Measurements from ENCODE around the gene ABT1. TPM values are rescaled to one million over a fixed set of nuclear protein-coding genes. Genes with fewer than 3 reads are reported as not detected.

Gene ABT1
- total and polyA plus RNA-seq, 2 experiments from 2014 or later = 23.4 to 32.1 TPM

GRCh38 chr6:26576929-26577719, 19.6 kb upstream of the ABT1 start:
- 1% methylated on average over 31 of the region's 31 CpGs for WGBS (ENCODE audit: low lambda C conversion rate, missing lambda C conversion rate)
- Histone ChIP-seq H4K20me1 (ENCODE audit: insufficient read depth, poor library complexity, severe bottlenecking) (no peaks in the 10 kb centered on the region), H3K4me1 (ENCODE audit: insufficient read depth) (no peaks in the 10 kb centered on the region), H3K27ac (no peak overlapping the region), H3K9me3 (ENCODE audit: low read depth) (no peaks in the 10 kb centered on the region), H3K79me2 (no peaks in the 10 kb centered on the region), H3K36me3 (replicated peaks; ENCODE audit: insufficient read depth, low read depth) (no peaks in the 10 kb centered on the region), H3K4me3 (peak overlapping the region; percentile 18), H3K27me3 (peaks cover 5% of the 10 kb centered on the region), H2AFZ (peak overlapping the region; percentile 29), H3K4me2 (peak overlapping the region; percentile 74), H3K9me2 (replicated peaks; ENCODE audit: insufficient read depth) (no peaks in the 10 kb centered on the region)
- TF ChIP-seq EZH2phosphoT487 (IDR thresholded peaks at IDR 0.05; ENCODE audit: low read depth, severe bottlenecking, unreplicated experiment) (no peak), EZH2 (IDR thresholded peaks at IDR 0.05; ENCODE audit: borderline replicate concordance) (no peak), CTCF (IDR thresholded peaks at IDR 0.05; ENCODE audit: poor library complexity) (no peak)
- peak; percentile 69 for DNase-seq (ENCODE audit: low spot score)

- H3K36me3 ChIP-seq (replicated peaks; ENCODE audit: insufficient read depth, low read depth) = no peaks in the 10 kb centered on the region
- H3K79me2 ChIP-seq = no peaks in the 10 kb centered on the region
- no peaks in the 10 kb centered on the region for H4K20me1 ChIP-seq (ENCODE audit: insufficient read depth, poor library complexity, severe bottlenecking)
- no peaks in the 10 kb centered on the region for H3K9me2 ChIP-seq (replicated peaks; ENCODE audit: insufficient read depth)
- H3K27me3 ChIP-seq = peaks cover 7% of the 10 kb centered on the region
- H3K4me1 ChIP-seq (ENCODE audit: insufficient read depth) = no peaks in the 10 kb centered on the region
- H3K4me2 ChIP-seq = peak overlapping the region; percentile 74
- WGBS (ENCODE audit: low lambda C conversion rate, missing lambda C conversion rate) = 9% methylated on average over 17 of the region's 17 CpGs
- no peak overlapping the region for H3K27ac ChIP-seq
- H3K9me3 ChIP-seq (ENCODE audit: low read depth) = no peaks in the 10 kb centered on the region
- H2AFZ ChIP-seq = peak overlapping the region; percentile 29
- DNase-seq (ENCODE audit: low spot score) = no peak
- H3K4me3 ChIP-seq = peak overlapping the region; percentile 18
- no peak for TF ChIP-seq EZH2phosphoT487 (IDR thresholded peaks at IDR 0.05; ENCODE audit: low read depth, severe bottlenecking, unreplicated experiment)
- TF ChIP-seq EZH2 (IDR thresholded peaks at IDR 0.05; ENCODE audit: borderline replicate concordance) = no peak
- no peak for TF ChIP-seq CTCF (IDR thresholded peaks at IDR 0.05; ENCODE audit: poor library complexity)
Observed at GRCh38 chr6:26577720-26578072, 19.1 kb upstream of the ABT1 start.

GRCh38 chr6:26578279-26578678, 18.5 kb upstream of the ABT1 start:
- Histone ChIP-seq H3K27ac (no peak overlapping the region), H4K20me1 (ENCODE audit: insufficient read depth, poor library complexity, severe bottlenecking) (no peaks in the 10 kb centered on the region), H3K4me3 (no peak overlapping the region), H3K9me2 (replicated peaks; ENCODE audit: insufficient read depth) (no peaks in the 10 kb centered on the region), H3K27me3 (peaks cover 12% of the 10 kb centered on the region), H2AFZ (no peak overlapping the region), H3K36me3 (replicated peaks; ENCODE audit: insufficient read depth, low read depth) (no peaks in the 10 kb centered on the region), H3K4me2 (no peak overlapping the region), H3K79me2 (no peaks in the 10 kb centered on the region), H3K4me1 (ENCODE audit: insufficient read depth) (no peaks in the 10 kb centered on the region), H3K9me3 (ENCODE audit: low read depth) (no peaks in the 10 kb centered on the region)
- no peak for TF ChIP-seq EZH2 (IDR thresholded peaks at IDR 0.05; ENCODE audit: borderline replicate concordance)
- TF ChIP-seq CTCF (IDR thresholded peaks at IDR 0.05; ENCODE audit: poor library complexity) = no peak
- TF ChIP-seq EZH2phosphoT487 (IDR thresholded peaks at IDR 0.05; ENCODE audit: low read depth, severe bottlenecking, unreplicated experiment) = no peak
- 84% methylated on average over 6 of the region's 6 CpGs for WGBS (ENCODE audit: low lambda C conversion rate, missing lambda C conversion rate)
- DNase-seq (ENCODE audit: low spot score) = no peak

Measured in hepatocyte (in vitro differentiated cells).